Astrocyte (in vitro differentiated cells and primary cell): Measurements from ENCODE around the gene ZFYVE28.

Experiments used
- EZH2 ChIP-seq: IDR thresholded peaks from 2 replicates; pipeline ENCODE4 v1.6.1; 2012; ENCODE audit warnings: mild to moderate bottlenecking, low read length, inconsistent platforms; ENCODE audit not compliant: insufficient read depth
- TF ChIP-seq, protein P1 (sequence below): IDR thresholded peaks from 2 replicates; pipeline ENCODE4 v1.5.1; 2011; ENCODE audit warnings: low read depth, mild to moderate bottlenecking, inconsistent platforms, low read length, moderate library complexity; ENCODE audit not compliant: insufficient read depth

DNA sequence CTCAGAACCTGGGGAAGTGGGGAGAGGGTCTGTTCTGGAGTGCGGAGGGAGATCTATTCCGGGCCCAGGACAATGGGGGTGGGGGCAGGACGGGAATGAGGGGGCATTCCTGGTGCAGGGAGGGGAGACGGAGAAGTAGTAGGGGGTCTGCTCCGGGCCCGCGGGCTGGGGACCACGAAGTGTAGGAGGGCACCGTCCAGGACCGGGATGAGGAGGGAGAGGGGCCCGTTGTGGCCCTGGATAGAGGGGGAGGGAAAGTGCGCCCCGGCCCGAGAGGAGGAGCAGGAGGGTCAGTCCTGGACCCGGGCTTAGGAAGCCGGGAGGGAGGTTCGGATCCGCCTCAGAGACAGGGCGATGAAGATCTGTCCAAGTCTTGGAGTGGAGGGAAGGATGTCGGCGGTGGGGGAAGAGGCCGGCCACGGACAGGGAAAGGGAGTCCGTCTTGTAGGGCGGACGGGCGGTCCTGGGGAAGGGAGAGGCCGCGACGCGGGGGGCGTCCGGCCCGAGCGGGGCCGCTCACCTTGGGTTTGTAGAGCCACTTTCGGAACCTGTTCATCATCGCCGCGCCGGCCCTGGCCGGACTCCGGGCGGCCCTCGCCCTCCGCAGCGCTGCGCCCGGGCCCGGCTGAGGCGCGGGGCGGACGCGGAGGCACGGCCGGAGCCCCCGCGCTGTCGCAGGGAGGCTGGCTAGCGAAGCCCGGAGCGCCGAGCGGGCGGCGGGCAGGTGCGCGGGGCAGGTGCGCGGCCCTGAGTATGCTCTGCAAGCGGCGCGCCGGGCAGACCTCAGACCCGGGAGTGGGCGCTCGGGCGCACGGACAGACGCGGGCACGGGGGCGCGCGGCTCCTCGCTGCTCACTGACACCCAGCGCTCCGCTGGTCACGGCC, at the start of gene ZFYVE28:
- TF ChIP-seq, protein P1, sequence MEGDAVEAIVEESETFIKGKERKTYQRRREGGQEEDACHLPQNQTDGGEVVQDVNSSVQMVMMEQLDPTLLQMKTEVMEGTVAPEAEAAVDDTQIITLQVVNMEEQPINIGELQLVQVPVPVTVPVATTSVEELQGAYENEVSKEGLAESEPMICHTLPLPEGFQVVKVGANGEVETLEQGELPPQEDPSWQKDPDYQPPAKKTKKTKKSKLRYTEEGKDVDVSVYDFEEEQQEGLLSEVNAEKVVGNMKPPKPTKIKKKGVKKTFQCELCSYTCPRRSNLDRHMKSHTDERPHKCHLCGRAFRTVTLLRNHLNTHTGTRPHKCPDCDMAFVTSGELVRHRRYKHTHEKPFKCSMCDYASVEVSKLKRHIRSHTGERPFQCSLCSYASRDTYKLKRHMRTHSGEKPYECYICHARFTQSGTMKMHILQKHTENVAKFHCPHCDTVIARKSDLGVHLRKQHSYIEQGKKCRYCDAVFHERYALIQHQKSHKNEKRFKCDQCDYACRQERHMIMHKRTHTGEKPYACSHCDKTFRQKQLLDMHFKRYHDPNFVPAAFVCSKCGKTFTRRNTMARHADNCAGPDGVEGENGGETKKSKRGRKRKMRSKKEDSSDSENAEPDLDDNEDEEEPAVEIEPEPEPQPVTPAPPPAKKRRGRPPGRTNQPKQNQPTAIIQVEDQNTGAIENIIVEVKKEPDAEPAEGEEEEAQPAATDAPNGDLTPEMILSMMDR, result no peak
- peak; percentile 86 for TF ChIP-seq EZH2
